ENCODE measurements around the gene CD72. TPM values are rescaled to one million over a fixed set of nuclear protein-coding genes. Genes with fewer than 3 reads are reported as not detected.

CD72 gene
- total and polyA plus RNA-seq, 4 donors: 1.6 to 11.5 (median 3.5) TPM

- no peaks in the 10 kb centered on the region for H3K36me3 ChIP-seq (ENCODE audit: control insufficient read depth in 1 of 2, insufficient read depth in 2 of 2, low read length in 1 of 2)
- no peak overlapping the region for H3K4me3 ChIP-seq (ENCODE audit: low read length in 2 of 2)
- no peaks in the 10 kb centered on the region for H3K9me3 ChIP-seq (ENCODE audit: control insufficient read depth, low read length)
- H3K27ac ChIP-seq (ENCODE audit: low read depth in 1 of 2, low read length in 2 of 2): no peak overlapping the region
- H3K4me1 ChIP-seq (ENCODE audit: control insufficient read depth in 1 of 2, insufficient read depth in 2 of 2, low read length in 2 of 2): no peaks in the 10 kb centered on the region
- DNase-seq (no peak), ATAC-seq (ENCODE audit: low FRiP score) (no peak)
- H3K27me3 ChIP-seq (ENCODE audit: control insufficient read depth in 1 of 2, insufficient read depth in 2 of 2, low read length in 1 of 2): no peaks in the 10 kb centered on the region
- intact Hi-C loops (cut with DNase I): no loop called here
Measured at GRCh38 chr9:35635730-35636129, 17.5 kb upstream of the CD72 start.

GRCh38 chr9:35629597-35629996 is 11.4 kb upstream of the CD72 start:
- no peak for ATAC-seq (ENCODE audit: low FRiP score)
- no peaks in the 10 kb centered on the region for H3K4me1 ChIP-seq (ENCODE audit: control insufficient read depth in 1 of 2, insufficient read depth in 2 of 2, low read length in 2 of 2)
- DNase-seq: no peak
- 86 to 87% methylated on average over 5 of the region's 5 CpGs for WGBS, 2 donors
- intact Hi-C loops (cut with DNase I): no loop called here
- H3K4me3 ChIP-seq (ENCODE audit: low read length in 2 of 2): no peak overlapping the region
- H3K9me3 ChIP-seq (ENCODE audit: control insufficient read depth, low read length): no peaks in the 10 kb centered on the region
- H3K36me3 ChIP-seq (ENCODE audit: control insufficient read depth in 1 of 2, insufficient read depth in 2 of 2, low read length in 1 of 2): no peaks in the 10 kb centered on the region
- no peak overlapping the region for H3K27ac ChIP-seq (ENCODE audit: low read depth in 1 of 2, low read length in 2 of 2)
- no peaks in the 10 kb centered on the region for H3K27me3 ChIP-seq (ENCODE audit: control insufficient read depth in 1 of 2, insufficient read depth in 2 of 2, low read length in 1 of 2)

- DNase-seq: no peak
- no peaks in the 10 kb centered on the region for H3K27me3 ChIP-seq (ENCODE audit: control insufficient read depth in 1 of 2, insufficient read depth in 2 of 2, low read length in 1 of 2)
- H3K36me3 ChIP-seq (ENCODE audit: control insufficient read depth in 1 of 2, insufficient read depth in 2 of 2, low read length in 1 of 2): no peaks in the 10 kb centered on the region
- H3K4me1 ChIP-seq (ENCODE audit: control insufficient read depth in 1 of 2, insufficient read depth in 2 of 2, low read length in 2 of 2): no peaks in the 10 kb centered on the region
- no peak for ATAC-seq (ENCODE audit: low FRiP score)
- intact Hi-C loops (cut with DNase I): no loop called here
- H3K27ac ChIP-seq (ENCODE audit: low read depth in 1 of 2, low read length in 2 of 2): no peak overlapping the region
- no peak overlapping the region for H3K4me3 ChIP-seq (ENCODE audit: low read length in 2 of 2)
- 96 to 99% methylated on average over 6 of the region's 6 CpGs for WGBS, 2 donors
- no peaks in the 10 kb centered on the region for H3K9me3 ChIP-seq (ENCODE audit: control insufficient read depth, low read length)
Measured at GRCh38 chr9:35628389-35628991, 10.3 kb upstream of the CD72 start.

- no peak overlapping the region for H3K4me3 ChIP-seq (ENCODE audit: low read length in 2 of 2)
- no peaks in the 10 kb centered on the region for H3K9me3 ChIP-seq (ENCODE audit: control insufficient read depth, low read length)
- H3K27me3 ChIP-seq (ENCODE audit: control insufficient read depth in 1 of 2, insufficient read depth in 2 of 2, low read length in 1 of 2): no peaks in the 10 kb centered on the region
- intact Hi-C loops (cut with DNase I): no loop called here
- DNase-seq (no peak), ATAC-seq (ENCODE audit: low FRiP score) (no peak)
- no peaks in the 10 kb centered on the region for H3K36me3 ChIP-seq (ENCODE audit: control insufficient read depth in 1 of 2, insufficient read depth in 2 of 2, low read length in 1 of 2)
- no peaks in the 10 kb centered on the region for H3K4me1 ChIP-seq (ENCODE audit: control insufficient read depth in 1 of 2, insufficient read depth in 2 of 2, low read length in 2 of 2)
- 89 to 92% methylated on average over 2 of the region's 2 CpGs for WGBS, 2 donors
- no peak overlapping the region for H3K27ac ChIP-seq (ENCODE audit: low read depth in 1 of 2, low read length in 2 of 2)
Measured at GRCh38 chr9:35627575-35627974, 9.4 kb upstream of the CD72 start.

GRCh38 chr9:35619800-35620158 is 1.6 kb upstream of the CD72 start:
- ATAC-seq (ENCODE audit: low FRiP score) (no peak), DNase-seq (no peak)
- Histone ChIP-seq H3K4me1 (ENCODE audit: control insufficient read depth in 1 of 2, insufficient read depth in 2 of 2, low read length in 2 of 2) (no peaks in the 10 kb centered on the region), H3K4me3 (ENCODE audit: low read length in 2 of 2) (no peak overlapping the region), H3K27ac (ENCODE audit: low read depth in 1 of 2, low read length in 2 of 2) (no peak overlapping the region), H3K27me3 (ENCODE audit: control insufficient read depth in 1 of 2, insufficient read depth in 2 of 2, low read length in 1 of 2) (no peaks in the 10 kb centered on the region), H3K9me3 (ENCODE audit: control insufficient read depth, low read length) (no peaks in the 10 kb centered on the region), H3K36me3 (ENCODE audit: control insufficient read depth in 1 of 2, insufficient read depth in 2 of 2, low read length in 1 of 2) (no peaks in the 10 kb centered on the region)
- 71 to 74% methylated on average over 2 of the region's 2 CpGs for WGBS, 2 donors
- intact Hi-C loops (cut with DNase I): no loop called here

GRCh38 chr9:35618854-35619799 is 914 bp upstream of the CD72 start:
- peak in 1 of 2 donors; percentile 80 for DNase-seq
- intact Hi-C loops (cut with DNase I): no loop called here
- no peak overlapping the region for H3K27ac ChIP-seq (ENCODE audit: low read depth in 1 of 2, low read length in 2 of 2)

GRCh38 chr9:35617548-35617947 is 665 bp downstream of the CD72 start:
- Histone ChIP-seq H3K9me3 (ENCODE audit: control insufficient read depth, low read length) (no peaks in the 10 kb centered on the region), H3K4me3 (ENCODE audit: low read length in 2 of 2) (no peak overlapping the region), H3K36me3 (ENCODE audit: control insufficient read depth in 1 of 2, insufficient read depth in 2 of 2, low read length in 1 of 2) (no peaks in the 10 kb centered on the region), H3K4me1 (ENCODE audit: control insufficient read depth in 1 of 2, insufficient read depth in 2 of 2, low read length in 2 of 2) (no peaks in the 10 kb centered on the region), H3K27me3 (ENCODE audit: control insufficient read depth in 1 of 2, insufficient read depth in 2 of 2, low read length in 1 of 2) (no peaks in the 10 kb centered on the region), H3K27ac (ENCODE audit: low read depth in 1 of 2, low read length in 2 of 2) (no peak overlapping the region)
- WGBS, 2 donors: 71 to 73% methylated on average over 8 of the region's 8 CpGs
- ATAC-seq (ENCODE audit: low FRiP score): no peak
- intact Hi-C loops (cut with DNase I): no loop called here
- no peak for DNase-seq

More at GRCh38 chr9:35618854-35619799, 914 bp upstream of the CD72 start:
- H3K4me3 ChIP-seq (ENCODE audit: low read length in 2 of 2): no peak overlapping the region
- no peaks in the 10 kb centered on the region for H3K36me3 ChIP-seq (ENCODE audit: control insufficient read depth in 1 of 2, insufficient read depth in 2 of 2, low read length in 1 of 2)
- no peak for ATAC-seq (ENCODE audit: low FRiP score)
- H3K4me1 ChIP-seq (ENCODE audit: control insufficient read depth in 1 of 2, insufficient read depth in 2 of 2, low read length in 2 of 2): no peaks in the 10 kb centered on the region
- H3K9me3 ChIP-seq (ENCODE audit: control insufficient read depth, low read length): no peaks in the 10 kb centered on the region
- H3K27me3 ChIP-seq (ENCODE audit: control insufficient read depth in 1 of 2, insufficient read depth in 2 of 2, low read length in 1 of 2): no peaks in the 10 kb centered on the region
- 93% methylated on average over 17 of the region's 17 CpGs for WGBS, 2 donors

GRCh38 chr9:35616681-35617459 is 1.3 kb downstream of the CD72 start:
- peak; percentile 90 to 93 for DNase-seq
- Histone ChIP-seq H3K27ac (ENCODE audit: low read depth in 1 of 2, low read length in 2 of 2) (no peak overlapping the region), H3K4me3 (ENCODE audit: low read length in 2 of 2) (peak overlapping the region in 1 of 2 donors; percentile 8)

More at GRCh38 chr9:35616681-35617459, 1.3 kb downstream of the CD72 start:
- no peaks in the 10 kb centered on the region for H3K27me3 ChIP-seq (ENCODE audit: control insufficient read depth in 1 of 2, insufficient read depth in 2 of 2, low read length in 1 of 2)
- peak; percentile 78 for ATAC-seq (ENCODE audit: low FRiP score)
- no peaks in the 10 kb centered on the region for H3K36me3 ChIP-seq (ENCODE audit: control insufficient read depth in 1 of 2, insufficient read depth in 2 of 2, low read length in 1 of 2)
- no peaks in the 10 kb centered on the region for H3K9me3 ChIP-seq (ENCODE audit: control insufficient read depth, low read length)
- no peaks in the 10 kb centered on the region for H3K4me1 ChIP-seq (ENCODE audit: control insufficient read depth in 1 of 2, insufficient read depth in 2 of 2, low read length in 2 of 2)
- 10 to 11% methylated on average over 51 of the region's 51 CpGs for WGBS, 2 donors
- intact Hi-C loops (cut with DNase I): no loop called here

Measured in aorta (tissue), 5 donors.